Brain microvascular endothelial cell (primary cell): ENCODE data around the gene GPI.

ENCODE experiments used
- DNase-seq: peaks from one replicate; pipeline ENCODE4 v3.0.0-alpha.2; 2020
- H3K27ac ChIP-seq: fragments of 250-450 bp; sonication (Bioruptor Pico); 2 replicates; pipeline ENCODE4 v1.5.1; 2020; ENCODE audit warnings: mild to moderate bottlenecking, moderate library complexity
- H3K27me3 ChIP-seq: fragments of 250-450 bp; sonication (Bioruptor Pico); replicated peaks from 2 replicates; pipeline ENCODE4 v1.5.1; 2020; ENCODE audit warnings: mild to moderate bottlenecking
- H3K36me3 ChIP-seq: fragments of 250-450 bp; sonication (Bioruptor Pico); replicated peaks from 2 replicates; pipeline ENCODE4 v1.5.1; 2020; ENCODE audit warnings: mild to moderate bottlenecking
- H3K4me3 ChIP-seq: 2 replicates; pipeline ENCODE4 v1.5.1; 2011; ENCODE audit warnings: low read depth, mild to moderate bottlenecking, control low read depth, low read length, moderate library complexity
- CTCF ChIP-seq: IDR thresholded peaks from 2 replicates; pipeline ENCODE4 v1.5.1; 2011; ENCODE audit warnings: low read depth, mild to moderate bottlenecking, moderate library complexity, low read length, control low read depth, inconsistent platforms; ENCODE audit errors: missing control alignments
- in situ Hi-C: cut with HindIII; loops from 2 replicates; pipeline ENCODE4 v1.10.0; 2017; ENCODE audit warnings: low sequenced_read_pairs, low pct_ligation_motif_present

GPI gene

GRCh38 chr19:34319785-34320184 is 45.2 kb upstream of the GPI start:
- in situ Hi-C loops: no loop called here
- Histone ChIP-seq H3K36me3 (peaks cover 20% of the 10 kb centered on the region), H3K4me3 (no peak overlapping the region), H3K27me3 (no peaks in the 10 kb centered on the region), H3K27ac (no peak overlapping the region)
- no peak for DNase-seq
- no peak for TF ChIP-seq CTCF

- Histone ChIP-seq H3K4me3 (no peak overlapping the region), H3K36me3 (peaks cover 23% of the 10 kb centered on the region), H3K27ac (no peak overlapping the region), H3K27me3 (no peaks in the 10 kb centered on the region)
- in situ Hi-C loops: no loop called here
- no peak for DNase-seq
- TF ChIP-seq CTCF: no peak
Observed at GRCh38 chr19:34320277-34320676, 44.7 kb upstream of the GPI start.

GRCh38 chr19:34321735-34322134 is 43.3 kb upstream of the GPI start:
- TF ChIP-seq CTCF: no peak
- no peak for DNase-seq
- in situ Hi-C loops: no loop called here
- no peak overlapping the region for H3K4me3 ChIP-seq
- H3K27ac ChIP-seq: no peak overlapping the region
- H3K27me3 ChIP-seq: no peaks in the 10 kb centered on the region
- H3K36me3 ChIP-seq: peaks cover 32% of the 10 kb centered on the region

GRCh38 chr19:34323433-34324204 is 41.4 kb upstream of the GPI start:
- no peak overlapping the region for H3K27ac ChIP-seq
- H3K27me3 ChIP-seq: no peaks in the 10 kb centered on the region
- H3K4me3 ChIP-seq: no peak overlapping the region
- in situ Hi-C loops: no loop called here
- no peak for TF ChIP-seq CTCF
- DNase-seq: no peak
- peaks cover 39% of the 10 kb centered on the region for H3K36me3 ChIP-seq

GRCh38 chr19:34324320-34324719 is 40.7 kb upstream of the GPI start:
- H3K27ac ChIP-seq: no peak overlapping the region
- TF ChIP-seq CTCF: no peak
- in situ Hi-C loops: no loop called here
- peaks cover 44% of the 10 kb centered on the region for H3K36me3 ChIP-seq
- no peak overlapping the region for H3K4me3 ChIP-seq
- no peaks in the 10 kb centered on the region for H3K27me3 ChIP-seq
- DNase-seq: no peak

GRCh38 chr19:34325181-34325580 is 39.8 kb upstream of the GPI start:
- in situ Hi-C loops: no loop called here
- Histone ChIP-seq H3K36me3 (peaks cover 44% of the 10 kb centered on the region), H3K27ac (no peak overlapping the region), H3K27me3 (no peaks in the 10 kb centered on the region), H3K4me3 (no peak overlapping the region)
- DNase-seq: no peak
- no peak for TF ChIP-seq CTCF
